ENCODE results near the gene C1QTNF1.
"Not testable (repeated sequence)": the region's sequence is repeated elsewhere in the genome, so short reads cannot be mapped to it uniquely, and the experiment has no call there.

Gene C1QTNF1

GRCh38 chr17:79062691-79063090 lies 38.7 kb downstream of the C1QTNF1 start:
- DNase-seq = no peak

- DNase-seq = no peak
Observed at GRCh38 chr17:79064026-79064425, 40.1 kb downstream of the C1QTNF1 start.

- peak; percentile 62 for DNase-seq
Observed at GRCh38 chr17:79065105-79065670, 41.2 kb downstream of the C1QTNF1 start.

- no peak for DNase-seq
Observed at GRCh38 chr17:79066963-79067362, 43.0 kb downstream of the C1QTNF1 start.

- peak; percentile 1 for DNase-seq
Observed at GRCh38 chr17:79070266-79070880, 46.4 kb downstream of the C1QTNF1 start.

- DNase-seq = peak; percentile 0
Observed at GRCh38 chr17:79071161-79071740, 47.3 kb downstream of the C1QTNF1 start.

- DNase-seq = no peak
Observed at GRCh38 chr17:79072544-79072943, 48.6 kb downstream of the C1QTNF1 start.

GRCh38 chr17:79073016-79073705 lies 49.2 kb downstream of the C1QTNF1 start:
- DNase-seq = no peak

- no peak for DNase-seq
Observed at GRCh38 chr17:79073706-79074088, 49.7 kb downstream of the C1QTNF1 start.

- not testable (repeated sequence) for DNase-seq
Observed at GRCh38 chr17:79074121-79074648, 50.2 kb downstream of the C1QTNF1 start.

GRCh38 chr17:79074649-79075445 lies 50.9 kb downstream of the C1QTNF1 start, which contains the start of gene ENGASE:
TSS of gene ENGASE (plus strand) at chr17:79074824. CDS start at chr17:79074945, 121 bp downstream.
- DNase-seq = peak; percentile 90

GRCh38 chr17:79075446-79075750 lies 51.4 kb downstream of the C1QTNF1 start:
- DNase-seq = peak; percentile 39

- DNase-seq = peak; percentile 1
Observed at GRCh38 chr17:79075861-79076406, 52.0 kb downstream of the C1QTNF1 start.

GRCh38 chr17:79077587-79077986 lies 53.6 kb downstream of the C1QTNF1 start:
- no peak for DNase-seq

GRCh38 chr17:79078476-79079190 lies 54.7 kb downstream of the C1QTNF1 start:
- DNase-seq = no peak

GRCh38 chr17:79079421-79080200 lies 55.6 kb downstream of the C1QTNF1 start:
- no peak for DNase-seq

- no peak for DNase-seq
Observed at GRCh38 chr17:79080349-79080748, 56.4 kb downstream of the C1QTNF1 start.

GRCh38 chr17:79080761-79081290 lies 56.9 kb downstream of the C1QTNF1 start:
- no peak for DNase-seq

- DNase-seq = no peak
Observed at GRCh38 chr17:79081571-79082276, 57.8 kb downstream of the C1QTNF1 start.
